Measurements from ENCODE around the gene ASIC3. TPM values are rescaled to one million over a fixed set of nuclear protein-coding genes. Genes with fewer than 3 reads are reported as not detected.

The ASIC3 gene
- total and polyA plus RNA-seq, 2 of the 8 experiments (the other 6 are each of a cell fraction or from before 2014, with no cell fraction given) = 1.6 to 1.9 TPM

DNA sequence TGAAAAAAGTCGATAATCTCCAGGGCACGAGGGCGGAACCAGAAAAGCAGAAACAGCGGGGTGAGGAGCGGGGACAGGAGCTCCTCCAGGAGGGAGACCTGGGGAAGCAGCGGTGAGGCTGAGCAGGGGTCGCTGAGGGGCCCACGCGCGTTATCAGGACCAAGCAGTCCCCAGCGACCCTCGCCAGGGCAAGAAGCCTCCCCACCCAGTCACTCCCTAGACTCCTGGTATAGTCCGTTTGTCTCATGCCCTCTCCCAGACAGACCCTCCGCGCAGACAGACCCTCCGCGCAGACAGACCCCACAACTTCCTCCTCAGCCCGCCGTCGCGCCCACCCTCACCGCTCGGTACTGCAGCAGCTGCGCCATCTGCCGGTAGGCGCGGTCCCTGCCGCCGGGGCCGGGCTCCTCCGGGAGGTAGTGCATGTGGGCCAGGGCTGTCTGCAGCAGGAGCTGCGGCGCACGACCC is 30.3 kb upstream of the ASIC3 start (continued):
- TF ChIP-seq, protein P1, sequence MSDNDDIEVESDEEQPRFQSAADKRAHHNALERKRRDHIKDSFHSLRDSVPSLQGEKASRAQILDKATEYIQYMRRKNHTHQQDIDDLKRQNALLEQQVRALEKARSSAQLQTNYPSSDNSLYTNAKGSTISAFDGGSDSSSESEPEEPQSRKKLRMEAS (IDR thresholded peaks at IDR 0.05) = no peak
- TF ChIP-seq SIRT6 (IDR thresholded peaks at IDR 0.05; ENCODE audit: low read length) = no peak
- TF ChIP-seq NANOG (IDR thresholded peaks at IDR 0.05; ENCODE audit: insufficient read depth, low read depth, low read length, poor library complexity, severe bottlenecking) = peak; percentile 13
- TF ChIP-seq SIN3A (conservative IDR thresholded peaks at IDR 0.05 in 1 of 2, IDR thresholded peaks at IDR 0.05 in 1 of 2; ENCODE audit: low read depth in 1 of 2, low read length in 2 of 2) = peak in 1 of 2 experiments; percentile 52; a peak in 1 of 4 replicates
- TF ChIP-seq, protein P2, sequence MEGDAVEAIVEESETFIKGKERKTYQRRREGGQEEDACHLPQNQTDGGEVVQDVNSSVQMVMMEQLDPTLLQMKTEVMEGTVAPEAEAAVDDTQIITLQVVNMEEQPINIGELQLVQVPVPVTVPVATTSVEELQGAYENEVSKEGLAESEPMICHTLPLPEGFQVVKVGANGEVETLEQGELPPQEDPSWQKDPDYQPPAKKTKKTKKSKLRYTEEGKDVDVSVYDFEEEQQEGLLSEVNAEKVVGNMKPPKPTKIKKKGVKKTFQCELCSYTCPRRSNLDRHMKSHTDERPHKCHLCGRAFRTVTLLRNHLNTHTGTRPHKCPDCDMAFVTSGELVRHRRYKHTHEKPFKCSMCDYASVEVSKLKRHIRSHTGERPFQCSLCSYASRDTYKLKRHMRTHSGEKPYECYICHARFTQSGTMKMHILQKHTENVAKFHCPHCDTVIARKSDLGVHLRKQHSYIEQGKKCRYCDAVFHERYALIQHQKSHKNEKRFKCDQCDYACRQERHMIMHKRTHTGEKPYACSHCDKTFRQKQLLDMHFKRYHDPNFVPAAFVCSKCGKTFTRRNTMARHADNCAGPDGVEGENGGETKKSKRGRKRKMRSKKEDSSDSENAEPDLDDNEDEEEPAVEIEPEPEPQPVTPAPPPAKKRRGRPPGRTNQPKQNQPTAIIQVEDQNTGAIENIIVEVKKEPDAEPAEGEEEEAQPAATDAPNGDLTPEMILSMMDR (IDR thresholded peaks at IDR 0.05; ENCODE audit: control extremely low read depth in 1 of 3, insufficient read depth in 1 of 3, low read depth in 1 of 3, low read length in 3 of 3) = peak in 2 of 3 experiments; percentile 95 to 97; a peak in 3 of 4 replicates
- no peak for TF ChIP-seq BRCA1 (IDR thresholded peaks at IDR 0.05; ENCODE audit: low read depth, low read length)
- TF ChIP-seq EZH2 (IDR thresholded peaks at IDR 0.05; ENCODE audit: low read depth, low read length, severe bottlenecking) = no peak
- TF ChIP-seq, protein P3, sequence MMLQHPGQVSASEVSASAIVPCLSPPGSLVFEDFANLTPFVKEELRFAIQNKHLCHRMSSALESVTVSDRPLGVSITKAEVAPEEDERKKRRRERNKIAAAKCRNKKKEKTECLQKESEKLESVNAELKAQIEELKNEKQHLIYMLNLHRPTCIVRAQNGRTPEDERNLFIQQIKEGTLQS (IDR thresholded peaks at IDR 0.05; ENCODE audit: insufficient read depth, low read depth, low read length) = no peak
- TF ChIP-seq SP4 (IDR thresholded peaks at IDR 0.05; ENCODE audit: low read length) = no peak
- no peak for TF ChIP-seq RXRA (IDR thresholded peaks at IDR 0.05; ENCODE audit: insufficient read depth, low read depth, low read length)
- TF ChIP-seq RBBP5 (IDR thresholded peaks at IDR 0.05; ENCODE audit: borderline replicate concordance, low read depth, low read length) = no peak
- no peak for TF ChIP-seq NRF1 (IDR thresholded peaks at IDR 0.05; ENCODE audit: low read depth, low read length)
- no peak for TF ChIP-seq KDM5A (IDR thresholded peaks at IDR 0.05; ENCODE audit: low read length)
- no peak for TF ChIP-seq SP1 (IDR thresholded peaks at IDR 0.05; ENCODE audit: low read depth, low read length)
- 0 out of 2 replicates have a peak, but pooled peaks have one; percentile 58 for TF ChIP-seq TCF12 (IDR thresholded peaks at IDR 0.05; ENCODE audit: low read depth, low read length)
- TF ChIP-seq TEAD4 (IDR thresholded peaks at IDR 0.05; ENCODE audit: low read depth, low read length) = no peak
- TF ChIP-seq SAP30 (IDR thresholded peaks at IDR 0.05; ENCODE audit: insufficient read depth, insufficient replicate concordance, low read length) = no peak
- TF ChIP-seq HDAC2 (IDR thresholded peaks at IDR 0.05; ENCODE audit: borderline replicate concordance in 1 of 2, low read depth in 2 of 2, low read length in 2 of 2) = 0 out of 4 replicates have a peak, but pooled peaks of 1 of the 2 experiments have one; percentile 45
- 0 out of 2 replicates have a peak, but pooled peaks have one; percentile 16 for TF ChIP-seq CREB1 (IDR thresholded peaks at IDR 0.05)
- TF ChIP-seq ASH2L (IDR thresholded peaks at IDR 0.05; ENCODE audit: low read length) = no peak
- no peak for TF ChIP-seq HDAC6 (IDR thresholded peaks at IDR 0.05; ENCODE audit: low read depth, low read length)
